Spinal cord (tissue), 10 donors: ENCODE results near the gene IMMP2L. TPM values are rescaled to one million over a fixed set of nuclear protein-coding genes. Genes with fewer than 3 reads are reported as not detected.

Source experiments
- DNase-seq, 6 donors: peaks; one replicate each; pipeline versions ENCODE4 v3.0.0 to v3.0.0-alpha.2; 2013 to 2015; ENCODE audit warnings: low spot score in 6 of 6, low read depth in 4 of 6
- H3K27ac ChIP-seq: one replicate; pipeline ENCODE4 v1.5.1; 2013; ENCODE audit warnings: low read depth, low read length, control low read depth
- H3K27me3 ChIP-seq: one replicate; pipeline ENCODE4 v1.6.1; 2013; ENCODE audit warnings: low read length; ENCODE audit not compliant: control insufficient read depth, insufficient read depth
- H3K36me3 ChIP-seq: one replicate; pipeline ENCODE4 v1.6.1; 2013; ENCODE audit warnings: low read length; ENCODE audit not compliant: control insufficient read depth, insufficient read depth
- H3K4me1 ChIP-seq: one replicate; pipeline ENCODE4 v1.6.1; 2013; ENCODE audit warnings: low read length; ENCODE audit not compliant: control insufficient read depth, insufficient read depth
- H3K4me3 ChIP-seq: one replicate; pipeline ENCODE4 v1.5.1; 2013; ENCODE audit warnings: low read depth, low read length, control low read depth
- H3K9me3 ChIP-seq: one replicate; pipeline ENCODE4 v1.6.1; 2013; ENCODE audit warnings: low read length; ENCODE audit not compliant: control insufficient read depth, insufficient read depth
- WGBS: methylation state at CpG from one replicate; pipeline ENCODE4 v1.1.5; 2013; ENCODE audit warnings: missing lambda C conversion rate; ENCODE audit not compliant: insufficient coverage; 5-methylcytosine and 5-hydroxymethylcytosine counted together
- polyA plus RNA-seq, 2 donors: library from polyadenylated mRNA; unstranded; fragments of 120-200 nt; gene quantifications; one replicate each; pipeline ENCODE4 v1.2.1, GENCODE V29; 2013; ENCODE audit not compliant: insufficient read length in 2 of 2
- total RNA-seq, 2 donors: library from RNA; depleted of rRNA in 1 of 2; stranded (reverse); fragments of 120-200 nt in 1 of 2; fragments of >200 nt in 1 of 2; gene quantifications; one replicate each; pipeline versions ENCODE4 v1.2.3 to v1.2.4, GENCODE V29; 2013 to 2014
- donor health status: healthy.

Gene IMMP2L
- total and polyA plus RNA-seq, 4 donors = 14.8 to 26.8 (median 17.4) TPM

GRCh38 chr7:111531993-111532392, 30.3 kb downstream of the IMMP2L start:
- Histone ChIP-seq H3K4me1 (no peaks in the 10 kb centered on the region), H3K27ac (no peak overlapping the region), H3K27me3 (no peaks in the 10 kb centered on the region), H3K9me3 (no peaks in the 10 kb centered on the region), H3K4me3 (no peak overlapping the region), H3K36me3 (no peaks in the 10 kb centered on the region)
- 83% methylated on average over 1 of the region's 3 CpGs for WGBS
- no peak for DNase-seq

GRCh38 chr7:111530356-111530668, 32.0 kb downstream of the IMMP2L start:
- Histone ChIP-seq H3K27ac (no peak overlapping the region), H3K9me3 (no peaks in the 10 kb centered on the region), H3K4me1 (no peaks in the 10 kb centered on the region), H3K27me3 (no peaks in the 10 kb centered on the region), H3K36me3 (no peaks in the 10 kb centered on the region), H3K4me3 (no peak overlapping the region)
- DNase-seq = no peak

DNA sequence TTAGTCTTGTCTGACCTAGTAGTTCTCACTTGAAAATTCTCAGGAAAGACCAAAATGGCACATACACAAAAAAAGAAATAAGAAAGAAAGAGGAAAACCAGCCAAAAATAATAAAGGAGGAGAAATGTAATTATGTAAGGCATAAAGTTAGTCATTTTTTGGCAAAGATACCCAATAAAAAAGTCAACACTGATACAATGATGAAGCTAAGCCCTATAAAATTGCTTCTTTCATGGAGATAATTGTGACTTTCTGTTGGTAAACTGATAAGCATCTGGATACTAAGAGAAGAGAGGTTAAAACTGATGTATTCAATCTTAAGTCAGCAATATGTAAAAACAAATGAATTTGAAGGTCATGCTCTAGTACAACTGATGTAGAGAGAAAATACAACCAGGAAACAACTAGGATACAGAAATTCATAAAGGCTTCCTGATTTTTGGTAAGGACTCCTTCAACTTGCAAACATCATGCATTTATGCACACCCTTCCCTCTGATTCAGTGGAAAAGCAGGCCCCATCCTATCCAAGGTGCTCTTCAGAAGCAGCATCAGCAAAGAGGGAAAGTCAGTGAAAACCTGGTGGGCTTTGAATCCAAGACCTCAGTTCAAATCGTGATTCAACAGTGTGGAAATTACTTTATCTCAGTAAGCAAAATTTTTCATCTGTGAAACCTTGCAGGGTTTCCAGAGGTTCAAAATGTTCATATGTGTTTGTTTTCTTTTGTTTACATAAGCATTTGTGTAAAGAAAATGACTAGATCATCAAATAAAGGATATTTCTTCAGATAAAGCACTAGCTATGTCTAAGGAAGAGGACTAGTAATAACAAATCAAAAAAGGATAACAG, 32.6 kb downstream of the IMMP2L start:
- WGBS = no CpG with 5 or more reads among the region's 1 CpG
- Histone ChIP-seq H3K4me1 (no peaks in the 10 kb centered on the region), H3K4me3 (no peak overlapping the region), H3K27ac (no peak overlapping the region), H3K9me3 (no peaks in the 10 kb centered on the region), H3K27me3 (no peaks in the 10 kb centered on the region), H3K36me3 (no peaks in the 10 kb centered on the region)
- no peak for DNase-seq

DNA sequence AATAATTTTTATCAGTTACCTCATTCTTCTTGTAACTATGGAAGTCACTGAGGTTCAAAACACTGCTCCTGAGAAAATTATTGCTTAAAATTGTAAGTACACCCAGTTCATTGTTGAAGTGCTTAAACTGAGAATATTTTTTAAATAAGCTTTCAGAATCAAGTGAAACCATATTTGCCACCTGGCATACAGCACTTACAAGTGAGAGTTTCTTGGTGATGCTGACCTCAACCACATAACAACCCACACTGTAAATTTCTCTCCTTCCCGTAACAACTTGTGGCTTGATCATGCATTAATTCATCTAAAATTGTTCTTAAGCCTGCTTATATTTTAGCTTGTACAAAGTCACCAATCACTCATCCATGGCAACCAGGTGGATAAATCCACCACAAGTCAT, 34.0 kb downstream of the IMMP2L start:
- DNase-seq = no peak
- Histone ChIP-seq H3K4me1 (no peaks in the 10 kb centered on the region), H3K9me3 (no peaks in the 10 kb centered on the region), H3K27me3 (no peaks in the 10 kb centered on the region), H3K27ac (no peak overlapping the region), H3K4me3 (no peak overlapping the region), H3K36me3 (no peaks in the 10 kb centered on the region)
- 83% methylated on average over 1 of the region's 1 CpG for whole genome bisulfite sequencing

DNA sequence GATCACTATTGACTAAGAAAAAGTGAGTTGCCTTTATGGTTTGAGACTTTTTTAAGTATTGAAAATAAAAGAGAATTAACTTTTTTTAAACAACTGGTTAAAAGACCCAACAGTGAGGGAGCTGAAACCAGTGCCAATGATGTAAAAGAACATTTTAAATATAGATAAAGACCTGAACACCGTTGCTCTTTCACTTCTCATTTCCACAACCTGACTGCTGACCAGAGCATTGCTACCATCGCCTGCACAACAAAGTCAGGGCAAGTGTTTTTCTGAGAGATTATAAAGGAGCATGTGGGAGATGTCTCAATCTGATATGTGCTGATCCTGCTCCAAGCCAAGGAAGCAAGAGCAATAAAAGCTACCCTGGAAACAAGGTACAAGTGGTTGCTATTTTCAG, 34.7 kb downstream of the IMMP2L start:
- no peaks in the 10 kb centered on the region for H3K4me1 ChIP-seq
- H3K4me3 ChIP-seq = no peak overlapping the region
- no peaks in the 10 kb centered on the region for H3K27me3 ChIP-seq
- no peak overlapping the region for H3K27ac ChIP-seq
- no peak for DNase-seq
- WGBS = no CpG with 5 or more reads among the region's 2 CpGs
- H3K36me3 ChIP-seq = no peaks in the 10 kb centered on the region
- no peaks in the 10 kb centered on the region for H3K9me3 ChIP-seq

DNA sequence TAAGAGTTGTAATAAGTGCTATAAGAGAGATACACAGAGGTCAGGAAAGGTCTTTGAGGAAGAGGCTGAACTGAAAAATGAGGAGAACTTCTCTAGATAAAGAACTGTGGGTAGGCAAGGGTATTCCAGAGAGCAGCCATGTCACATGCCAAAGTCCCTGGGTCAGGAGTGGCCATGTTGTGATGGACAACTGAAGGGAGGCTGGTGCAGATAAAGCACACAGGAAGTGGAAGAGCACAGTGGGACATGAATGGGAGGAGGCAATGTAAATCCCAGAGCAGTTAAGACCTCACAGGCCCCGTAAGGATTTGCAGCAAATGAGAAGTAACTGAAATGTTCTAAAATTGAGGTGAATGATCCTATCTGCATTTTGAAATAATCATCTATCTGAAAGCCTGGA, 37.2 kb downstream of the IMMP2L start:
- H3K27me3 ChIP-seq = no peaks in the 10 kb centered on the region
- H3K36me3 ChIP-seq = no peaks in the 10 kb centered on the region
- H3K27ac ChIP-seq = no peak overlapping the region
- WGBS = 100% methylated on average over 1 of the region's 1 CpG
- no peak overlapping the region for H3K4me3 ChIP-seq
- no peak for DNase-seq
- H3K9me3 ChIP-seq = no peaks in the 10 kb centered on the region
- no peaks in the 10 kb centered on the region for H3K4me1 ChIP-seq

GRCh38 chr7:111521660-111522059, 40.6 kb downstream of the IMMP2L start:
- no peaks in the 10 kb centered on the region for H3K4me1 ChIP-seq
- no peak overlapping the region for H3K4me3 ChIP-seq
- no peaks in the 10 kb centered on the region for H3K36me3 ChIP-seq
- no peaks in the 10 kb centered on the region for H3K27me3 ChIP-seq
- H3K27ac ChIP-seq = no peak overlapping the region
- no peaks in the 10 kb centered on the region for H3K9me3 ChIP-seq
- DNase-seq = no peak

- DNase-seq = no peak
- Histone ChIP-seq H3K27ac (no peak overlapping the region), H3K36me3 (no peaks in the 10 kb centered on the region), H3K4me3 (no peak overlapping the region), H3K9me3 (no peaks in the 10 kb centered on the region), H3K27me3 (no peaks in the 10 kb centered on the region), H3K4me1 (no peaks in the 10 kb centered on the region)
- no CpG with 5 or more reads among the region's 2 CpGs for WGBS
Measured at GRCh38 chr7:111518264-111518663, 44.0 kb downstream of the IMMP2L start.

GRCh38 chr7:111517549-111517951, 44.7 kb downstream of the IMMP2L start:
- Histone ChIP-seq H3K36me3 (no peaks in the 10 kb centered on the region), H3K9me3 (no peaks in the 10 kb centered on the region), H3K27me3 (no peaks in the 10 kb centered on the region), H3K4me1 (no peaks in the 10 kb centered on the region), H3K4me3 (no peak overlapping the region), H3K27ac (no peak overlapping the region)
- no CpG with 5 or more reads among the region's 4 CpGs for WGBS
- DNase-seq = peak in 1 of 6 donors; percentile 61

GRCh38 chr7:111516612-111517011, 45.7 kb downstream of the IMMP2L start:
- WGBS = no CpG with 5 or more reads among the region's 4 CpGs
- no peak for DNase-seq
- no peak overlapping the region for H3K27ac ChIP-seq
- no peaks in the 10 kb centered on the region for H3K36me3 ChIP-seq
- H3K27me3 ChIP-seq = no peaks in the 10 kb centered on the region
- no peak overlapping the region for H3K4me3 ChIP-seq
- no peaks in the 10 kb centered on the region for H3K9me3 ChIP-seq
- H3K4me1 ChIP-seq = no peaks in the 10 kb centered on the region
